Cortex of kidney (tissue), 1 donor: Measurements from ENCODE around the gene PNKD.

ENCODE experiments used
- DNase-seq: peaks from one replicate; lab custom pipeline; 2025; lab: John Stamatoyannopoulos, UW

Gene PNKD

GRCh38 chr2:218317835-218318234, 47.5 kb downstream of the PNKD start:
- no peak for DNase-seq

- no peak for DNase-seq
Measured at GRCh38 chr2:218318241-218318640, 47.9 kb downstream of the PNKD start.

- no peak for DNase-seq
Measured at GRCh38 chr2:218319813-218320365, 49.6 kb downstream of the PNKD start.

- DNase-seq = no peak
Measured at GRCh38 chr2:218320704-218321336, 50.5 kb downstream of the PNKD start.

GRCh38 chr2:218322768-218323525, 52.6 kb downstream of the PNKD start:
- DNase-seq = no peak

GRCh38 chr2:218323526-218324472, 53.5 kb downstream of the PNKD start:
- no peak for DNase-seq

GRCh38 chr2:218325566-218326160, 55.3 kb downstream of the PNKD start:
- DNase-seq = no peak

GRCh38 chr2:218326315-218326714, 56.0 kb downstream of the PNKD start:
- no peak for DNase-seq

GRCh38 chr2:218327451-218328210, 57.3 kb downstream of the PNKD start:
- DNase-seq = no peak

GRCh38 chr2:218328294-218328693, 58.0 kb downstream of the PNKD start:
- DNase-seq = no peak

GRCh38 chr2:218329027-218329825, 58.9 kb downstream of the PNKD start:
- no peak for DNase-seq

- DNase-seq = no peak
Measured at GRCh38 chr2:218329826-218330593, 59.7 kb downstream of the PNKD start.

- DNase-seq = no peak
Measured at GRCh38 chr2:218331745-218332144, 61.4 kb downstream of the PNKD start.

GRCh38 chr2:218332288-218332687, 62.0 kb downstream of the PNKD start:
- no peak for DNase-seq

GRCh38 chr2:218332920-218333645, 62.8 kb downstream of the PNKD start:
- DNase-seq = no peak

- no peak for DNase-seq
Measured at GRCh38 chr2:218334531-218334930, 64.2 kb downstream of the PNKD start.

- DNase-seq = no peak
Measured at GRCh38 chr2:218340656-218341055, 70.3 kb downstream of the PNKD start.

- no peak for DNase-seq
Measured at GRCh38 chr2:218341381-218341780, 71.1 kb downstream of the PNKD start.

GRCh38 chr2:218342837-218343236, 72.5 kb downstream of the PNKD start:
- DNase-seq = no peak
